ENCODE measurements around the gene ASL.
"Not testable (repeated sequence)": the region's sequence is repeated elsewhere in the genome, so short reads cannot be mapped to it uniquely, and the experiment has no call there.

Gene ASL

DNA sequence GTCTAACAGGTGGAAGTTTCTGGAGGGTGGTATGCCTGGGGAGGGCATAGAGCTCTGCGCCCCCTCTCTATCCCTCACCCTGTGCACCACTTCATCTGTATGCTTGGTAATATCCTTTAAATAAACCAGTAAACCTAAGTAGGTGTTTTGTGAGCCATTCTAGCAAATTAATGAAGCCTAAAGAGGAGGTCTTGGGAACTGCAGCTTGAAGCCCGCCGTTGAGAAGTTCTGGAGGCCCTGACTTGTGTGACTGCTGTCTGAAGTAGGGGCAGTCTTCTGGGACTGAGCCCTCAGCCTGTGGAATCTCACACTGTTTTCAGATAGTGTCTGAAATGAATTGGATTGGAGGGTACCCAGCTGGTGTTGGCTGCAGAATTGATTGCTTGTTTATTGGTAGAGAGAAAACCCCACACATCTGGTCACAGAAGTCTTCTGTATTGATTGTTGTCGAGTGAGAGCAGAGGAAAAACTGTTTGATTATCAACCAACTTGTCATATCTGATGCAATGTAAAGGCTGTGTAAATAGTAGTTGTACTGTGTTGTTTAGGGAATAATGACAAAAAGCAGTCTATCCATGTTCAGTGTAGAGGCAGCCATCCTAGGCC, 43.7 kb downstream of the ASL start:
- no peak for DNase-seq (ENCODE audit: low read depth)

DNA sequence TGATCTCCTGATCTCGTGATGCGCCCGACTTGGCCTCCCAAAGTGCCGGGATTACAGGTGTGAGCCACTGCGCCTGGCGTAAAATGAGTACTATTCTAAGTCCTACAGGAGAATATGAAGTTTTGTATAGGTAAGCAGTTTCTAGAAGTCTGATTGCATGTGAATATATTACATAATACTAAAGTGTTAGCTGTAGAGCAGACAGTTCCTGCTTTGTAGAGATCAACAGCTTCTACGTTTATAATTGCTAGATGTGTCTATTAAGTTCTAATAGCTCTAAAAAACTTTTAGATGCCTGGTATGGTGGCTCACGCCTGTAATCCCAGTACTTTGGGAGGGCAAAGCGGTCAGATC, 47.5 kb downstream of the ASL start:
- no peak for DNase-seq (ENCODE audit: low read depth)

DNA sequence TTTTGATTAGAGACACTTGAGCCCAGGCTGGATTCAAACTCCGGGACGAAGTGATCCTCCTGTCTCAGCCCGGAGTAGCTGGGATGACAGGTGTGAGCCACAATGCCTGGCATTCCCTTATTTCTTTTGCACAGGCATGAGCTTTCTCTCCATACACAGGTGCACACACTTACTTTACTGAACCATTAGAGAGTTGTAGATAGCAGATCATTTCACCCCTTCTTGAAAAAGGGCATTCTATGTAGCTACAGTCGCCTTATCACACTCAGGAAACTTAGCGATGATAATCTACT, 48.9 kb downstream of the ASL start:
- not testable (repeated sequence) for DNase-seq (ENCODE audit: low read depth)

DNA sequence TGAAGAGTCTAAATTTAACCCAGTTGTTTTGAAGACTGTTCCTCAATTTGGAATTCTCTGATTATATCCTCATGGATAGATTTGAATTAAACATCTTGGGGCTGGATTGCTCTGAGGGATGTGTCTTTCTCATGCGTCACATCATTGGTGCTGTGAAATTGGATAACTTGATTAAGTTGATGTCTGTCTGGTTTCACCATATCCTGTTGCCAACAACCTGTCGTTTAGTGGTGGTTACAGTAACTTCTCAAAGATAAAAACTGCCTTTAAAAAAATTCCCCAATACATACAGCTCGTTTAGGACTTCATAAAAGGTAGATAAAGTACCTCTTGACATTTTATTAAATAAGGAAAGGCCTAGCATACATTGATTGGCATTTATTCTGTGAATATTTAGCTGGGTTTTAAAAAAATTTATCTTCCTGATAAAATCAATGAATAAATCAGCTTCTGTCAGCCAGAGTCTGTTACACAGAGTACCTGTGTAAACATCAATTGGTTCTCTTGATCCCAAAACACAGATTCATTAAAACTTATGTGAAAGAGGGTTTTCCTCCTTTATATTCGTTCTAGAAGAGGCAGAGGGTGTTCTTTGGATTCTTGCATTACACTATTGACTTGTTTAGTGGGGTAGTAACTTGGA, 49.6 kb downstream of the ASL start:
- no peak for DNase-seq (ENCODE audit: low read depth)

DNA sequence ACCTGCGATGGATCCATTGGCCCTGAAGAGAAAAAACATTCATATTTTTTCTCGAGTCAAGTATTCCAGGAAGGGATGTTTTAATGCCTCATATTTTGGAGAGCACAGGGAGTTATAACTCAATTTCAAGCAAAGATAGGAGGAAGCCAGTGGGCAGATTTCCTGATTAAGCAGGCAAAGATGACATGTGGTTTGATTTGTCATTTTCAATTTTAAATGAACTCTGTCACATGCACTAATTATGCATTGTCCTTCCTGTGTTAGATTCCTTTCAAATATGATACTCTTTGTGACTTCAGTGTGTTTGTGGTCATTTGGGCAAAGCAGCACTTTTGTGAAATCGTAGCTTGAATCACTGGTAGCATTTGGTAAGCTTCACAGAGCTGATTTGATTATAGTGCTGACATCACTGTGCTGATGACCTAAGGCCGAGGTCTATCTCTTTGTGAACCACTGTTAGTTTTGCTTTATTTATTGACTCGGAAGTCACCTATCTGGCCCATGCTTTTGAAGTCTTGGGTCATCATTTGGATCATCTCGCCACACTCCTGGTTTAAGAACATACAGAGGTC, 50.2 kb downstream of the ASL start:
- not testable (repeated sequence) for DNase-seq (ENCODE audit: low read depth)

DNA sequence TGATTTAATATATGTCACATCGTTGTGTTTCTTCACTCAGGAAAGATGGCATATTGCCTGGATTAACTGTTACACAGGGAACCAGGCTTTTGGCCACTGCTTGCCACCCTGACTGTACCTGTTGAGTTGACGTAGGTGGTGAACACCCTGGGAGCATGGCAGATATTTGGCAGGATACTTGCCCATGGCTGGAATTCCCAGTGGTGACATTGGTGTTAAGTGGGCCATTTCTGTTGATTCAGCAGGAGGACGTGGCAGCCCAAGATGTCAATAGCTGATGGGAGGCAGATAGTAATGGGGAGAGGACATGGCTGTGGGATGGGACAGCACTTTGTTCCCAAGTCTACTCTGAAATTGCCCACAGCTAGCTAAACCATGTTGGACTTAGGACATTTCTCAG, 51.6 kb downstream of the ASL start:
- DNase-seq (ENCODE audit: low read depth), result not testable (repeated sequence)

DNA sequence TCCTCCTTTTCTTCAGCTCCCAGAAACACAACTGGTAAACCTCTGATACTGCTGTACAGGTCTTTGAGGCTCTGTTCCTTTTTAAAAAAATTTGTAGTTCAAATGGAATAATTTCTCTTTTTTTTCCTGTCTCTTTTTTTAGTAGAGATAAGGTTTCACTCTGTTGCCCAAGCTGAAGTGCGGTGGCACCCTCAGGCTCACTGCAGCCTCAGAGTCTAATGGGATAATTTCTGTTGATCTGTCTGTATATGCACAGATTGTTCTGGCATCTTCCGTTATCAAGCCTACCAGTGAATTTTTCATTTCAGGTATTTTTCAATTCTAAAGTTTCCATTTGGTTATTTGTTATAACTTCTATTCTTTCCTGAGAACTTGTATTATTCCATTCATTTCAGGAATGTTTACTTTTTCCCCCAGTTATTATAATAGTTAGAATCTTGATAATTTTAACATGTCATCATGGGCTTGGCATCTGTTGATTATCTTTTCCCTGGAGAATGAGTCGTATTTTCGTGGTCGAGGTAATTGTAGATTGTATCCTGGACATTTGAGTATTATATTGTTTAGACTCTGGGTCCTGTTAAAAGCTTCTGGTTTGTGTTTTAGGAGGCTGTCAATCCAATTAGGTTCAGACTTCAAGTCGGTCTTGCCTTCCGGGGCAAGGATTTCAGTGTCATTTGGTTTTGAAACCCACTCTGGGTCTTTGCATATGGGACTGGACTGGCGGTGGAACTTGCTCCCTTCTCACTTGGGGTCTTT, 63.6 kb downstream of the ASL start:
- DNase-seq (ENCODE audit: low read depth), result no peak

DNA sequence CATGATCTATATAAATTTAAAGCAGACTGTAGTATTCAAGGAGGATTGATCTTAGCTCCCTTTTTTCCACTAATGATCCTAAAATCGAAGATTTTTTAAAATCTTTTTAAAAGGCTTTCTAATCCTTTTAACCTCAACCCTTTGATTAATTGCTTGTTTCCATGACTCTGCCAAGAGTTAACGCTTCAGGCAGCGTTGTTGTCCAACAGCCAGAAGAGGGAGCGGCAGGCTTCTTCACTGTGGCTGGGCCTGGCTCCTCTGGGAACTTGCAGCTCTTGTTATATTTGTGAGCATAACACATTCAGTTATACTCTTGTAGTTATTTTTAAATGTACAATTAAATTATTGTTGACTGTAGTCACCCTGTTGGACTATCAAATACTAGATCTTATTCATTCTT, 65.3 kb downstream of the ASL start:
- DNase-seq (ENCODE audit: low read depth), result no peak

DNA sequence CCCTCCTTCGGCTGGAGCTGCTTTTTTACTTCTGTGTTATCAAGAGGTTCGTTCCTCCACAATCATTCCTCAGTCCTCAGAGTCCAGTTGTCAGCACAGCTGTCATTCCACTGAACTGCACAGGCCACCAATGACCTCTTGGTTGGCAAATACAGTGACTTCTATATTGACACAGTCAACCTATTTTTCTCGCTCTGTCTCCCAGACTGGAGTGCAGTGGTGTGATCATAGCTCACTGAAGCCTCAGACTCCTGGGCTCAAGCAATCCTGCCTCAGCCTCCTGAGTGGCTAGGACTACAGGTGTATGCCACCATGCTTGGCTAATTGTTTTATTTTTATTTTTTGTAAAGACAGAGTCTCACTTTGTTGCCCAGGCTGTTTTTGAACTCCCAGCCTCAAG, 66.7 kb downstream of the ASL start:
- no peak for DNase-seq (ENCODE audit: low read depth)

DNA sequence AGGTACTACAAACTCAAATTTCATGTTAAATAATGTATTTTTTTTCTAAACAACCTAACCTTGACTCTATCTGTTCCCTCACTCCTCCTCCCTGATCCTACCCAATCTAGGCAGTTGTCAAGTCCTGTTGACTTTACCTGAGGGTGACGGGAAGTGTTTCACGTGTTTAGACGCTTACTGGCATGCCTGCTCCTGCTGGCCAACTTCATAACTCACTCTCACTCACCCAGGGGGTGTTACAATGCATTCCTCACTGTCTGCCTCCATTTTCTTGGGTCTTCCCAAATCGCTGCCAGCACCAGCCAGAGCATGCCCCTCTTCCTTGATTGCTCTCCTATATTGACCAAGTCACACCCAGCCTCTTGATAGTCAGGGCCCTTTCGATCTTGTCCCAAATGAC, 67.4 kb downstream of the ASL start:
- no peak for DNase-seq (ENCODE audit: low read depth)

Data from activated gamma-delta T cell treated with anti-CD3 and anti-CD28 coated beads, Interleukin-2, amount 50 U/mL, for 16 hours (primary cell).